ENCODE measurements around the gene SCUBE1. TPM values are rescaled to one million over a fixed set of nuclear protein-coding genes. Genes with fewer than 3 reads are reported as not detected.

The SCUBE1 gene
- total RNA-seq, 1 donor from 2014 or later = 2.9 TPM

DNA sequence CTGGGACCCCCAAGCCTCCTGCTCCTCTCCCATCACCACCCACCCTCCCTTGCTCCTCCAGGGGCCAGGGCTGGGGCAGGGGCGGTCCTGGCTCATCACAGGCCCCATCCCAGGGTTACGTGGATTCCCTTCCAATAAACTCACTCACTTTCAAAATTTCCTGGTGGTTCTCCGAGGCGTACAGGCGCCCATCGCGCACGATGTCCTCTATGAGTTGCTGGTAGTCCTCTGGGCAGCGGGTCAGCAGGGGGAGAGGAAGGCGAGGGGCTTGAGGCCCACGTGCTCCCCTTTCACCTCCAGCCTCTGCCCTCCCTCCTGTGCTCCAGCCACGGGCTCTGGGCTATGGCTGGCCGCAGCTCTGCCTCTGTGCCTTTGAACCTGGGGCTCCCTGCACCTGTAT, 135.8 kb downstream of the SCUBE1 start:
- Histone ChIP-seq H3K4me3 (no peak overlapping the region), H3K27ac (no peak overlapping the region), H3K36me3 (no peaks in the 10 kb centered on the region), H3K27me3 (no peaks in the 10 kb centered on the region), H3K4me1 (no peaks in the 10 kb centered on the region), H3K9me3 (no peaks in the 10 kb centered on the region)
- intact Hi-C loops (cut with DNase I) = no loop called here
- DNase-seq (ENCODE audit: low spot score in 2 of 2) = no peak
- TF ChIP-seq, protein P1, sequence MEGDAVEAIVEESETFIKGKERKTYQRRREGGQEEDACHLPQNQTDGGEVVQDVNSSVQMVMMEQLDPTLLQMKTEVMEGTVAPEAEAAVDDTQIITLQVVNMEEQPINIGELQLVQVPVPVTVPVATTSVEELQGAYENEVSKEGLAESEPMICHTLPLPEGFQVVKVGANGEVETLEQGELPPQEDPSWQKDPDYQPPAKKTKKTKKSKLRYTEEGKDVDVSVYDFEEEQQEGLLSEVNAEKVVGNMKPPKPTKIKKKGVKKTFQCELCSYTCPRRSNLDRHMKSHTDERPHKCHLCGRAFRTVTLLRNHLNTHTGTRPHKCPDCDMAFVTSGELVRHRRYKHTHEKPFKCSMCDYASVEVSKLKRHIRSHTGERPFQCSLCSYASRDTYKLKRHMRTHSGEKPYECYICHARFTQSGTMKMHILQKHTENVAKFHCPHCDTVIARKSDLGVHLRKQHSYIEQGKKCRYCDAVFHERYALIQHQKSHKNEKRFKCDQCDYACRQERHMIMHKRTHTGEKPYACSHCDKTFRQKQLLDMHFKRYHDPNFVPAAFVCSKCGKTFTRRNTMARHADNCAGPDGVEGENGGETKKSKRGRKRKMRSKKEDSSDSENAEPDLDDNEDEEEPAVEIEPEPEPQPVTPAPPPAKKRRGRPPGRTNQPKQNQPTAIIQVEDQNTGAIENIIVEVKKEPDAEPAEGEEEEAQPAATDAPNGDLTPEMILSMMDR (IDR thresholded peaks at IDR 0.05) = no peak

DNA sequence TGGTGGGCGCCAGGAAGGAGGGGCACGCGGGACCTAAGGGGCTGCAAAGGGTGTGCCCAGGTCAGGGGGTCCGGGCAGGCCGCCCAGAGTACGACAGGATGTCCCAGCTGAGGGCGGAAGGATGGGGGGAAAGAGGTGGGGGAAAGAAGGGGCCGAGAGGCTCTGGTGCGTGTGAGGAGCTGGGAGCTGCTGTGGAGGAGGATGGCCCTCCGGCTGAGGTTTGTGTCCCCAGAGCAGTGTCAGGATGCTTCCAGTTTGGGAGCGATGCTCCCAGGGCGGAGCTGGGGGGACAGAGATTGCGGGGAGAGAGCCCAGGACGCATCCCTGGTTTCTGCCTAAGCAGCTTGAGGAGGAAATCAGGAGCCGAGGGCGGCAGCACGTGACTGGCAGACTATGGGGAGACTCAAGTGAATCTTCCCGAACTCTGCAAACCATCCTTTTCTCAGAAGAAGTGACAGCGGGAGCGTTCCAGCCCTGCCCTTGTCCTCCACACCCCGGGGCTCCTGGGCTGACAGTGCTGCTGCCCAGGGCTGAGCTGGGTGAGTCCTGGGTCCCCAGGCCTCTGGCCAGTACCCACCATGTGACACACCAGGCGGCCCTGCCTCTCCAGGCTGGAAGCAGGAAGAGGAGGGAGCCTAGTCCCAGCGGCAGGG, 136.5 kb downstream of the SCUBE1 start:
- Histone ChIP-seq H3K27ac (no peak overlapping the region), H3K27me3 (no peaks in the 10 kb centered on the region), H3K4me1 (no peaks in the 10 kb centered on the region), H3K36me3 (no peaks in the 10 kb centered on the region), H3K9me3 (no peaks in the 10 kb centered on the region), H3K4me3 (no peak overlapping the region)
- intact Hi-C loops (cut with DNase I) = no loop called here
- DNase-seq (ENCODE audit: low spot score in 2 of 2) = no peak
- TF ChIP-seq, protein P1 (IDR thresholded peaks at IDR 0.05) = no peak

DNA sequence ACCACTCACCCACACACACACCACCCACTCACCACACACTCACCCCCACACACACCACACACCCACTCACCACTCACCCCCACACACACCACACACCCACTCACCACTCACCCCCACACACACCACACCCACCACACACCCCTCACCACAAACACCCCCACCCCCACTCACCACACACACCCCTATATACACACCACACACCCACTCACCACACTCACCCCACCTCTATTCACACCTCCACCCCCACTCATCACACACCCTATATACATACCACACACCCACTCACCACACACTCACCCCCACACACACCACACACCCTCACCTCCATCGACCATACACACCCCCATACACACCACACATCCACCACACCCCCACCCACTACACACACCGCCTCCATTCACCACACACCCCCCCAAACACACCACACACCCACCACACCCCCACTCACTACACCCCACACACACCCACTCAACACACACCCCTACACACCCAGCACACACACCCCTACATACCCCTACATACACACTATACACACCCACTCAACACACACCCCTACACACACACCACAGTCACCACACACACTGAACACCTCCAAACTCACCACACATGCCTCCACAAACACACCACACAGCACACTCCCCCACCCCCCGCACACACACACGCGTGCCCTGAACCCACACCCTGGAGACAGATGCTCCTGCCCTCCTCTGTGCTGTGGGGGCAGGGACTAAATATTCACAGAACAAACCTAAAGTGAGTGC, 137.2 kb downstream of the SCUBE1 start:
- Histone ChIP-seq H3K9me3 (no peaks in the 10 kb centered on the region), H3K4me1 (no peaks in the 10 kb centered on the region), H3K27ac (no peak overlapping the region), H3K4me3 (no peak overlapping the region), H3K36me3 (no peaks in the 10 kb centered on the region), H3K27me3 (no peaks in the 10 kb centered on the region)
- TF ChIP-seq, protein P1 (IDR thresholded peaks at IDR 0.05) = no peak
- DNase-seq (ENCODE audit: low spot score in 2 of 2) = no peak
- intact Hi-C loops (cut with DNase I) = no loop called here

DNA sequence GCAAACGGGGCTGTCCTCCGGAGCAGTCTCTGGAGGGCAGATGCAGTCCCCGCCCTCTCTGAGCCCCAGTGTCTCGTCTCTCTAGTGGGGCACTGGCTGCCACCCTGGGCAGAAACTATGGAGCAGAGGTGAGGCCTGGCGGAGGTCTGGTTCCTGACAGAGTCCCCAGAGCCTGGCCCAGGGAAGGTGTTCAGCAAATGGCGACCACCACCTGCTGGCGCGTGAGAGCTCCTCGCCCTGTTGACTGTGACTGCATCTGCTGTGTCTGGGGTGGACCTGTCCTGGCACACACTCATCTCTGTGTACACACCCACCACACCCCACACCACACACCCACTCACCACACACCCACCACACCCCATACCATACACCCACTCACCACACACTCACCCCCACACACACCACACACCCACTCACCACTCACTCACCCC, 137.9 kb downstream of the SCUBE1 start:
- no peak overlapping the region for H3K4me3 ChIP-seq
- DNase-seq (ENCODE audit: low spot score in 2 of 2) = no peak
- no peak overlapping the region for H3K27ac ChIP-seq
- H3K36me3 ChIP-seq = no peaks in the 10 kb centered on the region
- H3K9me3 ChIP-seq = no peaks in the 10 kb centered on the region
- TF ChIP-seq, protein P1 (IDR thresholded peaks at IDR 0.05) = no peak
- intact Hi-C loops (cut with DNase I) = no loop called here
- no peaks in the 10 kb centered on the region for H3K27me3 ChIP-seq
- no peaks in the 10 kb centered on the region for H3K4me1 ChIP-seq

DNA sequence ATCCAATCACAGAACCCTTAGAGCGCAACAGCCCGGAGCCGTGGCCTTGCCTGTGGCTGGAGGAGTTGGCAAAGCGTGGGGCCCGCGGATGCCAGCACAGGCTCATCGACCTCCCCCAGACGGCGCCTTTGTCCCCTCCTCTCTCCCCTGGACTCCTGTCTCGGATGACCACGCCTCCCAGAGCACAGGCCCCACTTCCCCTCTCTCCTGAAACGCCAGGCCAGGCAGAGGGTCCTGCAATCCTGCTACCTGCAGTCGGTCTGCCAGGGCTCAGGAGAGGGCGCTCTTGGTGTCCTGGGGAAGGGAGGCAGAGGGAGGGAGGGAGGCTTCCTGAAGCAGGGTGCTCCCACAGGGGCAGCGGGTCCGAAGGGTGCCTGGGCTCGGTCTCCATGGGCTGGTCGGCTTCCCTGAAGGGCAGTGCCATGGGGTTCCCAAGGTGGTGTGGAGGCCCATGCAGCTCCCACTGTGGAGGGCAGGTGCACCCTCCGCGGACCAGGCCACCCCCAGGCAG, 139.6 kb downstream of the SCUBE1 start:
- no peak for DNase-seq (ENCODE audit: low spot score in 2 of 2)
- TF ChIP-seq, protein P1 (IDR thresholded peaks at IDR 0.05) = no peak
- intact Hi-C loops (cut with DNase I) = no loop called here

More for the DNA sequence above, 139.6 kb downstream of the SCUBE1 start:
- Histone ChIP-seq H3K36me3 (no peaks in the 10 kb centered on the region), H3K27ac (no peak overlapping the region), H3K4me3 (no peak overlapping the region), H3K4me1 (no peaks in the 10 kb centered on the region), H3K27me3 (no peaks in the 10 kb centered on the region), H3K9me3 (no peaks in the 10 kb centered on the region)
